Spleen (tissue), 11 donors: ENCODE data around the gene BRINP1. TPM values are rescaled to one million over a fixed set of nuclear protein-coding genes. Genes with fewer than 3 reads are reported as not detected.

Experiments used
- DNase-seq: peaks from one replicate; pipeline ENCODE4 v3.0.0-alpha.2; 2020
- H3K27ac ChIP-seq, 8 donors: fragments of 200-600 bp; sonication (generic) in 7 of 8; 1 replicate in 4 of 8; 2 replicates in 4 of 8; pipeline versions ENCODE4 v1.5.0 to v1.8.0; 2016 to 2021; ENCODE audit warnings: inconsistent platforms in 4 of 8, mild to moderate bottlenecking in 4 of 8, moderate library complexity in 1 of 8
- H3K27me3 ChIP-seq, 7 donors: fragments of 200-600 bp; sonication (generic) in 6 of 7; replicated peaks in 1 of 7; 1 replicate in 4 of 7; 2 replicates in 3 of 7; pipeline versions ENCODE4 v1.5.0 to v1.8.0; 2016 to 2021; ENCODE audit warnings: inconsistent platforms in 3 of 7, mild to moderate bottlenecking in 1 of 7
- H3K36me3 ChIP-seq, 6 donors: fragments of 200-600 bp; sonication (generic) in 5 of 6; 1 replicate in 4 of 6; 2 replicates in 2 of 6; pipeline versions ENCODE4 v1.5.0 to v1.8.0; 2016 to 2021; ENCODE audit warnings: inconsistent platforms in 2 of 6
- H3K4me1 ChIP-seq, 6 donors: fragments of 200-600 bp; sonication (generic) in 5 of 6; 1 replicate in 3 of 6; 2 replicates in 3 of 6; pipeline versions ENCODE4 v1.5.0 to v1.8.0; 2016 to 2021; ENCODE audit warnings: inconsistent platforms in 3 of 6
- H3K4me3 ChIP-seq, 8 donors: fragments of 200-600 bp; sonication (generic) in 7 of 8; 1 replicate in 4 of 8; 2 replicates in 4 of 8; pipeline versions ENCODE4 v1.5.0 to v1.8.0; 2016 to 2021; ENCODE audit warnings: inconsistent platforms in 4 of 8, mild to moderate bottlenecking in 4 of 8, moderate library complexity in 2 of 8
- H3K9me3 ChIP-seq, 8 donors: fragments of 200-600 bp; sonication (generic) in 7 of 8; 1 replicate in 4 of 8; 2 replicates in 4 of 8; pipeline versions ENCODE4 v1.5.0 to v1.8.0; 2016 to 2021; ENCODE audit warnings: inconsistent platforms in 4 of 8
- CTCF ChIP-seq, 11 experiments: fragments of 200-600 bp in 7 of 11; fragments of 450-650 bp in 4 of 11; sonication (generic) in 4 of 11; IDR thresholded peaks in 8 of 11; conservative IDR thresholded peaks in 3 of 11; 1 replicate in 7 of 11; 2 replicates in 4 of 11; pipeline versions ENCODE4 v1.4.0 to v1.8.0; 2016 to 2021; ENCODE audit warnings: antibody characterized with exemption in 11 of 11, inconsistent platforms in 4 of 11, mild to moderate bottlenecking in 1 of 11
- POLR2A ChIP-seq, 3 donors: fragments of 450-650 bp; IDR thresholded peaks; one replicate each; pipeline ENCODE4 v1.5.1; 2017; ENCODE audit warnings: antibody characterized with exemption in 3 of 3, mild to moderate bottlenecking in 1 of 3
- POLR2AphosphoS5 ChIP-seq, 3 donors: sonication (generic); formaldehyde crosslinking; IDR thresholded peaks; one replicate each; pipeline ENCODE4 v1.5.1; 2017; ENCODE audit warnings: antibody characterized with exemption in 3 of 3
- WGBS, 5 donors: extraction: QIAGEN DNeasy Blood & Tissue Kit in 3 of 5; methylation state at CpG; one replicate each; pipeline versions ENCODE4 v1.1.5 to v1.1.7; 2013 to 2018; 5-methylcytosine and 5-hydroxymethylcytosine counted together
- intact Hi-C: fragments of 100-400 bp; cut with DNase I; formaldehyde crosslinking; loops from one replicate; pipeline ENCODE4 v1.15.0; 2023; ENCODE audit warnings: low total_unique reads
- polyA plus RNA-seq, 3 donors: library from polyadenylated mRNA; stranded (reverse); fragments of 200-250 nt; gene quantifications; one replicate each; pipeline ENCODE4 v1.2.1, GENCODE V29; 2013
- total RNA-seq, 7 donors: library from RNA; depleted of rRNA in 3 of 7; stranded (reverse); fragments of >200 nt in 3 of 7; fragmentation: NEBNext Ultra II Directional in 4 of 7; extraction: Animal tissue kit (Norgen Biotek cat#: 25700) in 4 of 7; gene quantifications; one replicate each; pipeline versions ENCODE4 v1.1.0 to v1.2.1, GENCODE V29; 2016 to 2021
- donor health status: healthy with polysubstance abuse.
- donor health status: DM: no; HTN: no; CAD: no; lungs with moderate emphysema.
- donor health status: DM: no; HTN: no; CAD: no.
- donor health status: Bipolar disorder and iron deficiency.
- donor health status: healthy.
- donor health status: DM: no; HTN: no; CAD: no.
- donor health status: DM: yes; HTN: yes; CAD: no.

BRINP1 gene
- total and polyA plus RNA-seq, 10 donors: 0.05 to 1.2 (median 0.32) TPM; not detected in 1

- intact Hi-C loops: no loop called here
- Histone ChIP-seq H3K9me3 (peaks cover 0 to 25% (median 11%) of the 10 kb centered on the region in 8 donors), H3K4me3 (no peak overlapping the region), H3K36me3 (no peaks in the 10 kb centered on the region), H3K27me3 (no peaks in the 10 kb centered on the region), H3K4me1 (no peaks in the 10 kb centered on the region), H3K27ac (no peak overlapping the region)
- WGBS, 5 donors: 73 to 84% (median 80%) methylated on average over 3 of the region's 3 CpGs
- no peak for TF ChIP-seq POLR2A (IDR thresholded peaks at IDR 0.05)
- TF ChIP-seq POLR2AphosphoS5 (IDR thresholded peaks at IDR 0.05): no peak
- TF ChIP-seq CTCF (IDR thresholded peaks at IDR 0.05 in 8 of 11, conservative IDR thresholded peaks at IDR 0.05 in 3 of 11): no peak
- no peak for DNase-seq
Measured at GRCh38 chr9:119184265-119184936, 184.8 kb downstream of the BRINP1 start.

GRCh38 chr9:119181561-119181960, 187.7 kb downstream of the BRINP1 start:
- no peak for DNase-seq
- intact Hi-C loops: no loop called here
- TF ChIP-seq POLR2A (IDR thresholded peaks at IDR 0.05): no peak
- no peak for TF ChIP-seq POLR2AphosphoS5 (IDR thresholded peaks at IDR 0.05)
- TF ChIP-seq CTCF (IDR thresholded peaks at IDR 0.05 in 8 of 11, conservative IDR thresholded peaks at IDR 0.05 in 3 of 11): no peak

GRCh38 chr9:119180897-119181296, 188.3 kb downstream of the BRINP1 start:
- no peak for DNase-seq
- intact Hi-C loops: no loop called here
- Histone ChIP-seq H3K27me3 (no peaks in the 10 kb centered on the region), H3K4me3 (no peak overlapping the region), H3K9me3 (peaks cover 0 to 7% (median 0%) of the 10 kb centered on the region in 8 donors), H3K27ac (no peak overlapping the region), H3K4me1 (no peaks in the 10 kb centered on the region), H3K36me3 (no peaks in the 10 kb centered on the region)
- TF ChIP-seq CTCF (IDR thresholded peaks at IDR 0.05 in 8 of 11, conservative IDR thresholded peaks at IDR 0.05 in 3 of 11): no peak
- TF ChIP-seq POLR2AphosphoS5 (IDR thresholded peaks at IDR 0.05): no peak
- no peak for TF ChIP-seq POLR2A (IDR thresholded peaks at IDR 0.05)
- WGBS, 5 donors: 73 to 85% (median 82%) methylated on average over 3 of the region's 3 CpGs

More at GRCh38 chr9:119181561-119181960, 187.7 kb downstream of the BRINP1 start:
- Histone ChIP-seq H3K27me3 (no peaks in the 10 kb centered on the region), H3K4me3 (no peak overlapping the region), H3K27ac (no peak overlapping the region), H3K36me3 (no peaks in the 10 kb centered on the region), H3K9me3 (peaks cover 0 to 11% (median 0%) of the 10 kb centered on the region in 8 donors), H3K4me1 (no peaks in the 10 kb centered on the region)

GRCh38 chr9:119179701-119180100, 189.5 kb downstream of the BRINP1 start:
- WGBS, 5 donors: 74 to 89% (median 81%) methylated on average over 3 of the region's 3 CpGs
- DNase-seq: no peak
- peaks cover 0 to 7% (median 0%) of the 10 kb centered on the region in 8 donors for H3K9me3 ChIP-seq
- H3K4me1 ChIP-seq: no peaks in the 10 kb centered on the region
- H3K4me3 ChIP-seq: no peak overlapping the region
- no peaks in the 10 kb centered on the region for H3K36me3 ChIP-seq
- intact Hi-C loops: no loop called here
- H3K27me3 ChIP-seq: no peaks in the 10 kb centered on the region
- no peak for TF ChIP-seq POLR2AphosphoS5 (IDR thresholded peaks at IDR 0.05)
- no peak for TF ChIP-seq CTCF (IDR thresholded peaks at IDR 0.05 in 8 of 11, conservative IDR thresholded peaks at IDR 0.05 in 3 of 11)
- no peak for TF ChIP-seq POLR2A (IDR thresholded peaks at IDR 0.05)
- H3K27ac ChIP-seq: no peak overlapping the region
